Measurements from ENCODE around the gene PAX6.

Gene PAX6

GRCh38 chr11:31808721-31809540 lies 2.2 kb downstream of the PAX6 start:
- DNase-seq (ENCODE audit: low read depth, low spot score), result no peak

- no peak for DNase-seq (ENCODE audit: low read depth, low spot score)
Observed at GRCh38 chr11:31807799-31808667, 3.1 kb downstream of the PAX6 start.

DNA sequence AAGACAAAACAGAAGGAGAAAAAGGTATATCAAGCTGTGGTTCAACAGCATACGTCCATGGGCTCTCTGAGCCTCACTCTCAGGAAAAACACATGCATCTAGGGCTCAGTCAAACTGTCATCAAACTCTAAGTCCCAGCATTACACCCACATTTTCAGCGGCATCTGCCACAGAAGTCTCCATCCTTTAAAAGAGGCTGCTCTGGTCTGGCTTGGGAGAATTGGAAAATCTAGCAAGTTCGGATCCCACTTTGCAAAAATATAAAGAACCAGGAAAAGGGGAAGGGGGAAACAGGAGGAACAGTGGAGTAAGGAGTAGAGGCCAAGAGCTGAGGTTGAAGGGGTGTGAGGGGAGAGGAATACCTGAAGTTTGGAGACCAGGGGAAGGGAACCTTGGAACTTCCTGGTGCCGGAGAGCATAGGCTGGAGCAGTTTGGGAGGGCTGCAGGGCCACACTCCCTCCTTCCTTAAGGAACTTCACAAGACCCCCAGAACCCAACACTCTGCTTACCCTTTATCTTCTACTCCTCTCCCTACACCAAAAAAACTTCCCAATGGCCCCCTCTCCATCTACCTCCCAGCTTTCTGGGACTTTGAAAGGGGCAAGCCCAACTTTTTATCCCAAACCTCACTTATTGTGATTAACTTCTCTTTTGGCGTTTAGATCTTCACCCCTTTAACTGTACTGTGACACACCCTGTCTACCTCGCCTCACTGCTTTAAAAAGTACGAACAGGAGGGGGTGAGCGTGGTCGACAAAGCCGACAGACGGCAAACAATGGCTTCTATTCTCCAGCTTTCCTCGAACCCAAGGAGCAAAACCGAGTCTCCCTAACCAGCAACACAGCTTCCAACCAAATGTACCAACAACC lies 4.0 kb downstream of the PAX6 start:
- no peak for DNase-seq (ENCODE audit: low read depth, low spot score)

DNA sequence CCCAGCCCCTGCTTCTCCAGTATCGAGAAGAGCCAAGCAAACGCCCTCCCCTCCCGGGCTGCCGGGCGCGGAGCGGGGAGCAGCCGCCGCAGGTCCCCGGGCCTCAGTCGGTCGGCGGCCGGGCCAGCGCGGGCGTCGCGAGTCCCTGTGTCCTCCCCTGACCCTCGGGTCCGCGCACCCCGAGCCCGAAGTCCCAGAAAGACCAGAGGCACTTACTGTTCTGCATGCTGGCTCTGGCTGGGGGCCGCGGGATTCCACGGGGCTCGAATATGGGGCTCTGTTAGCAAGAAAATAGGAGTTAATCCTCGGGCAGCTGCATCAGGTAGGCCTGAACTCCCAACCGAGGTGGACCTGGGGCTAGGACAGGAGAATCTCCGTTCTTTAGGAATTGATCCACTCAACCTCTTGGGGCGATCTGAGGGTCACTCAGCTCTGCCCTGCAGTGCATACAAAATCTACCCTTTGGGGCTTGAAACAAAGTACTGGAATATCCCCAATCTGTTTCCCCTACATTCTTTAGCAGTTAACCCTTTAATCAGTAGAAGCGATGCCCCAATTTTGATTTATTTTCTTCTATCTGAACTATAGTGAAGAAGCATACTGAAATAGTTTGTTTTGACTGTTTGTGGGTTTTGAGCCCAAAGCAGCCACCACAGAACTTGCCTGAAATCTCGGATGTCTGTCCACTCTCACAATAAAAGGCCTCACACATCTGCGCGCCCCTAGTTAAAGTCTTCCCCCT lies 4.8 kb downstream of the PAX6 start:
- DNase-seq (ENCODE audit: low read depth, low spot score), result no peak

DNA sequence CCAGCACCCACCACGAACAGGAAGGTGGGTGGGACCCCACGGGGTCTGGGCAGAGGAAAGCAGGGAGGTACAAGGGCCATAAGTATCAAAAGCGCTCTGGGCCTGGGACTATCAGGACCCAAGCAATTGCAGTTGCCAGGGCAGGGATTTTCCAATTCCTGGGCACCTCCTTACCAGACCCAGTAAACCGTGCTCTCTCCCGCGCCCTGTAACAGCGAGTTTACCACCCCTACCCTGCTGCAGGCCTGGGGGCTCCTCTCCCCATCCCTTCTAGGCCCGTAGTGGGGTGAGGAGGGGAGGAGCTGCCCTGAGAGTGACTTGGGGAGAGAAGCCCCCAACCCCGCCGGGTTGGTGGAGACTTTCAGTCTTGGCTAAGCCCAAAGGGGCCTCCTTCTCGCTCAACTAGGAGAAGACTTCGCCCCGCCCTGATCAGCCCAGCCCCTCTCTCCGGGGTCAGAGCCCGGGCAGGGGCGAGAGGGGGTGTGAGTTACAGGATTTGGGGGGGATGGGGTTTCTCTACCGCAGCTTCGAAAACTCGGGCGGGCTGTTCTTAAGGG lies 5.4 kb downstream of the PAX6 start:
- DNase-seq (ENCODE audit: low read depth, low spot score), result no peak

GRCh38 chr11:31805037-31805628 lies 6.0 kb downstream of the PAX6 start:
- DNase-seq (ENCODE audit: low read depth, low spot score), result no peak

DNA sequence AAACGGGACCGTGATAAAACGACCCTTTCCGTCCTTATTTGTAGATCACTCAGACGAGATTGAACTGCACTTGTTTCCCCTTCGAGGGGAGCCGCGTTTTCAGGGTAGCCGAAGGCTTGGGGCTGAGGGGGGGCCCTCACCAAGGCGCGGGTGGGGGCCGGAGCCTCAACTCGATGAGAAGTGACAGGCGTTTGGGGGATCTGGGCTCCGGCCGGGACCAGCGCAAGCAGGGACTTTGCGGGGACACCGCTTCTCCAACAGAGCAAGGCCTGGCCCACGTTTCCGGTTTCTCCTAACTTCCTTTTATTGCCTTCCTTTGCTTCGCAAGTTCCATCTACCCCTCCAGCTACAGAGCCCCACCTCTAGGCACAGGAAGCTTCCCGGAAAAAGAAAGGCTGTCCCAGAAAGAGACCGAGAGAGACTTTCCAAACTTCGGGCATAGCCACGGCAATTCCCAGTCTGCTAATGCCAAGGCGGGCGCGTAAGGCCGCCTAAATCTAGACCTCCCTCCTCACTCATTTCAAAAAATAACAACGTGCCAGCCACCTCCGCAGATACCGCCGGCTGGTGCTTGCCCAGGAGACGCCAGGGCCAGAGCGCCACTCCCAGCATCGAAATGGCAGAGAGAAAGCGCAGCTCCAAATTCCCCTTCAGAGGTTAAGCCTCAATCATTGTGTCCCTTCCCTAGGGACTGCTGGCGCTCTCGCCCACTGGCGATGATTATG lies 6.6 kb downstream of the PAX6 start:
- no peak for DNase-seq (ENCODE audit: low read depth, low spot score)

GRCh38 chr11:31803813-31804311 lies 7.3 kb downstream of the PAX6 start:
- no peak for DNase-seq (ENCODE audit: low read depth, low spot score)

DNA sequence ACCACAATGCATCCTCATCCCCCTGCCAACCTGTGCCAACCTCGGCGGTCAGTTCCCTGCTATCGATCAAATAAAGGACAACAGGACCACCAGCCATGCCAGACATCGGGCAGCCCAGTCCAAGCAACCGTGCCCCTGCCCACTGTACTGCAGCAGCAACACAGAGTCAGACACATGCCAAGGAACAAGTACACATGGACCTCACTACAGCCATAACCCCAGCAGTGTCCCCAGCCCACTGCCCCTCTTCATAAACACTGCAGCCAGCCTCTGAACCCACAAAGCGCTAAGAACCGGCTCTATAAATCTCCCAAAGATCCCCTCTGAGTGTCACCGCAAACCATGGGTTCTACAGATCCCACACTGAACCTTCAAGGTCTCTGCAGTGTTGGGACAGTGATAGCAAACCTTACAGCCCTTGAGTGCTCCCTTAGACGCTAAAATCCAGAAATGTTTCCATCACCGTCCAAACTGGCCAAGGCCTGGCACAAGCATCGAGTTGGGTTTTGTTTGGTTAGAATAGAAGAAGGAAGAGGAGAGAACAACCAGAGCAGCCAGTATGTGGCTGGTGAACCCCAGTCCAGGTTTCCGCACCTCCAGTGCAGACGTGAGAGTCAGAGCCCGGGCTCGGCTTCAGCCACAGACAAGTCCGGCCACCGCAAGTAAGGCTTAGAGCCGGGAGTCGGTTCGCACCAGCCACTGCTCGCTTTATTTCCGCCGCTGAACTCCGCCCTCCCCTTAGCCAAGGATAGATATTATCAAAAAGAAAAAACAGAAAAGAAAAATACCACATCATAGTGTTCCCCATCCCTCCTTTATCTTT lies 7.9 kb downstream of the PAX6 start:
- DNase-seq (ENCODE audit: low read depth, low spot score), result no peak

DNA sequence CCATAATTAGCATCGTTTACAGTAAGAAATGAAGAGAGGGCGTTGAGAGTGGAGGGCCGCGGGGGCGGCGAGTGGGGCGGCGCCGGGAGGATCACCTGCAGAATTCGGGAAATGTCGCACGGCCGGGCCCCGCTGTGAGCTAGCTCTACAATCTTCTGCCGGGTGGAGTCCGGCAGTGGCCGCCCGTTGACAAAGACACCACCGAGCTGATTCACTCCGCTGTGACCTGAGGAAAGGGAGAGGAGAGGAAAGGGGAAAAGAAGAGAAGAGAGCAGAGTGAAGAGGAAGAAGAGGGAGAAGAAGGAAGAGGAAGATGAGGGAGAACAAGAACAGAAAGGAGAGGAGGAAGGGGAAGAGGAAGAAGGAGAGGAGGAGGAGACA lies 8.5 kb downstream of the PAX6 start:
- no peak for DNase-seq (ENCODE audit: low read depth, low spot score)

DNA sequence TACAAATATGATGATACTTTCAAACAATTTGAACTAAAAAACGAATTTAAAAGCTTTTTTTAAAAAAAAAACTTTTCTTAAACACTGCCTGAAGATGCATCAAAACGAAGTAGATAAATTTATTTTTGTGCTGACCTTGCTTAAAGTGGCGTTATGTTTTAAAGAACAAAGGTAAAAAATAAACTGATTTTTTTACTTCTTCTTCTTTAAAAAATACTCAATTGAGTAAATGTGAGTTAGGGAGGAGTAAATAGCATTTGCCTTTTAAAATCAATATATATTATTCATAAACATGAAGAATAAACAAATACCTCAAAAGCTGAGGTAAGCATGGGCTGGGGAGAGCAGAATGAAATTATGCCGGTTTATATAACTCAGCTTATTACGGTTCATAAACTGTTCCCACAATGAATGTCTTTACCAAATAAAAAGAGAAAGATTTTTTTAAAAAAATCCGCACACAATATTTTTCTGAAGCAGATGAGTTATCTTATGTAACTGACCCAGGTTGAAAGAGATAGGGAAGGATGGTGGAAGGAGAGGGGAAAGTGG lies 9.0 kb downstream of the PAX6 start:
- no peak for DNase-seq (ENCODE audit: low read depth, low spot score)

- DNase-seq (ENCODE audit: low read depth, low spot score), result no peak
Observed at GRCh38 chr11:31801298-31801702, 9.8 kb downstream of the PAX6 start.

DNA sequence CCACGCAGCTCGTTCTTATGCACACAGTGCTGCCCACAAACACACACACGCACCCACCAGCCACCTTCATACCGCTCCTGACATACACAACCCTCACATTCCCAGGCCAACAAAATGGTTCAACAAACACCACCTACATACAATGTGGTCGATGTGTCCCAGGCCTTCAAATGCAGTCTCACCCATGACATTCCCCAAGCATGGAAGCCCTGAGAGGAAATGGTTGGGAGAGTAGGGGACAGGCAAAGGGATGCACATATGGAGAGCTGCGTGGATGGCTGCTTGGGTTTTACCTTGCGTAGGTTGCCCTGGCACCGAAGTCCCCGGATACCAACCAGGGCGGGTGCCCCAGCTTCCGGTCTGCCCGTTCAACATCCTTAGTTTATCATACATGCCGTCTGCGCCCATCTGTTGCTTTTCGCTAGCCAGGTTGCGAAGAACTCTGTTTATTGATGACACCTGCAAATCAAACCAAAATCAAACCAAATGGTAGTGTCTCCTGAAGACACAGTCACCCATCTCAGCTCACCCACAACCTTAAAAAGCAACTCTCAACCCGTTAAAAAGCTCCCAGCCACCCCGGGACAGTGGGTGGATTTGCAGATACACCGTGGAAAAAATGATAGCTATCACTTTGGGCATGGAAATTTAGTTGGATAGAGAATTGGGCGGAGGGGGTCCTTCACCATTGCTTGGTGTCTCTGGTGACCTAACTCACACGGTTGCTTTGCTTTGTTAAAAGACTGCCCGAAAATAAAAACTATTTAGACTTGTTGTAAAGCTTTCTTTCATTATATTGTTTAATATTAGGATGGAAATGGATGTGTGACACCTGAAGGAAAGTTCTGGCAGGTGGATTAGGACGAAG lies 10.5 kb downstream of the PAX6 start:
- no peak for DNase-seq (ENCODE audit: low read depth, low spot score)

DNA sequence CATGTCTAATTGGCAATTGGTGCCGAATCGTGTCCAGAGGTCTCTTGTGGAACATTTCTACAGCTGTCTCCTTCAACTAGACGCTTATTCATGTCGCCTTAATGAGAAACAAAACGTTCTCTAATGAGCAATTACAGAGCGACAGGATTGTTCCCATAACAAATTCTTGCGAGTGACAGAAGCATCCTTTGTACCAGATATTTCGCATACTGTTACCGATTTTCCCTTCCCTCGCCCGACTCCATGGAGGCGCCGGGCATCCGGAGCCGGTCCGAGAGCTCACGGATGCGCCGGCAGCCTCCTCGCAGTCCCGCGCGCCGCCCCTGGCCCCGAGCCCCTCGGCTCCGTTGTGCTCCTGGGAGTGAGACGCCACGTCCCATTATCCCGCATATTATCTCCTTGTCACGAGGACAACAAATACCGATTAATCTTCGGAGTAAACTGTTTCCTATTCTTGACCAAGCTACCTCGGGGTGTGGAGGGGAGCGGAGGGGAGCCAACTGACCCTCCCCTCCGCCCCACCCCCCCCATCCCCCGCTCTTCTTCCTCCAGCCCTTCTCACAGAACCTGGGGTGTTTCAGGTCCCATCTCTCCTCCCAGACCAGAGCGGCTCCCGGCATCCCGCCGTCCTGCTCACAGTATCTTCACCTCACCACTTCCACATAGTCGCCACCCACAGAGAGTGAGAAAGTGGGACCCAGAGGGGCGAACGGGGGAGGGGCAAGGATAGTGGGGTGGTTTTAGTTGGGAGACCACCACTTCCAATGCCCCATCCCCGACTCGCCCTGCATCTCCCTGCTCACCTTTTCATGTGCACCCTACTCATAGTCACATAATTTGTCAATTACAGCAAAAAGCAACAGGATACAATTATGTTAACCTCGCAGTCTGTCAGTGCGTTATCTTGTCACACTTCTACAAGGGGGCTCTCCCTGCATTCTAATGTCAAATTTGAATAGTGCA lies 11.4 kb downstream of the PAX6 start:
- DNase-seq (ENCODE audit: low read depth, low spot score), result no peak

GRCh38 chr11:31798554-31799434 lies 12.3 kb downstream of the PAX6 start:
- DNase-seq (ENCODE audit: low read depth, low spot score), result no peak
